ENCODE data around the gene SH3RF3.

SH3RF3 gene

DNA sequence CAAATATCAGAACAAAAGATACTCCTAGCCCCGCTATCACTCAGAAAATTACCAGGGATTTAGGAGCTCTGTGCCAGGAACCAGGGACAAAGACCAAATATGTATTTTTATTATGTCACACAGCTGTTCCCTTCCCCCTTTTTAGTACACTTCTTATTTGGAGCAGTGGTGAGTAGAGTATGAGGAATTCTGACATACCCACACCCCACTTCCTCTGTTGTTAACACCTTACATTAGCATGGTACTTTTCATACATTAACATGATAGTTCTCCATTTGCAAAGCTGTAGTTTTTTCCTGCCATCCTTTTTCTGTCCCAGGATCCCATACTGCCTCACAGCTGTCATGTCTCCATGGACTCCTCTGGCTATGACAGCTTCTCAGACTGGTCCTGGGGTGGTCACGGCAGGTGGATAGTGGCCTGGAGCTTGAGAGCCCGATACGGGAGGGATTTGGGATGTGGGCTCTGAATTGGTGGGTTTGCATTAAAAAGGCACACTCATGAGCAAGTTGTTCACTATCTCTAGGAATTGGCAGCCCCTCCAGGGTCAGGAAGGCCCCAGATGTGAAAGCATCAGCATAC, 100.2 kb downstream of the SH3RF3 start:
- Histone ChIP-seq H3K36me3 (ENCODE audit: insufficient read depth) (no peaks in the 10 kb centered on the region), H3K4me1 (ENCODE audit: low read depth, poor library complexity, severe bottlenecking) (peaks cover 34% of the 10 kb centered on the region)

GRCh38 chr2:109230941-109231420, 102.0 kb downstream of the SH3RF3 start:
- Histone ChIP-seq H3K36me3 (ENCODE audit: insufficient read depth) (no peaks in the 10 kb centered on the region), H2AFZ (ENCODE audit: low read depth) (no peak overlapping the region), H3K9ac (no peak overlapping the region), H3K4me2 (no peak overlapping the region), H4K20me1 (ENCODE audit: insufficient read depth) (no peaks in the 10 kb centered on the region), H3K27me3 (ENCODE audit: insufficient read depth, low read depth) (no peaks in the 10 kb centered on the region), H3K4me1 (ENCODE audit: low read depth, poor library complexity, severe bottlenecking) (peaks cover 16% of the 10 kb centered on the region), H3K4me3 (IDR thresholded peaks at IDR 0.05; ENCODE audit: insufficient read depth, low read depth, low read length) (no peak overlapping the region), H3K79me2 (ENCODE audit: insufficient read depth, low read depth) (no peaks in the 10 kb centered on the region), H3K27ac (no peak overlapping the region)
- TF ChIP-seq, protein P1, sequence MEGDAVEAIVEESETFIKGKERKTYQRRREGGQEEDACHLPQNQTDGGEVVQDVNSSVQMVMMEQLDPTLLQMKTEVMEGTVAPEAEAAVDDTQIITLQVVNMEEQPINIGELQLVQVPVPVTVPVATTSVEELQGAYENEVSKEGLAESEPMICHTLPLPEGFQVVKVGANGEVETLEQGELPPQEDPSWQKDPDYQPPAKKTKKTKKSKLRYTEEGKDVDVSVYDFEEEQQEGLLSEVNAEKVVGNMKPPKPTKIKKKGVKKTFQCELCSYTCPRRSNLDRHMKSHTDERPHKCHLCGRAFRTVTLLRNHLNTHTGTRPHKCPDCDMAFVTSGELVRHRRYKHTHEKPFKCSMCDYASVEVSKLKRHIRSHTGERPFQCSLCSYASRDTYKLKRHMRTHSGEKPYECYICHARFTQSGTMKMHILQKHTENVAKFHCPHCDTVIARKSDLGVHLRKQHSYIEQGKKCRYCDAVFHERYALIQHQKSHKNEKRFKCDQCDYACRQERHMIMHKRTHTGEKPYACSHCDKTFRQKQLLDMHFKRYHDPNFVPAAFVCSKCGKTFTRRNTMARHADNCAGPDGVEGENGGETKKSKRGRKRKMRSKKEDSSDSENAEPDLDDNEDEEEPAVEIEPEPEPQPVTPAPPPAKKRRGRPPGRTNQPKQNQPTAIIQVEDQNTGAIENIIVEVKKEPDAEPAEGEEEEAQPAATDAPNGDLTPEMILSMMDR (conservative IDR thresholded peaks at IDR 0.05; ENCODE audit: low read depth, low read length): no peak

More for the DNA sequence above, 100.2 kb downstream of the SH3RF3 start:
- no peaks in the 10 kb centered on the region for H3K79me2 ChIP-seq (ENCODE audit: insufficient read depth, low read depth)
- TF ChIP-seq, protein P1 (conservative IDR thresholded peaks at IDR 0.05; ENCODE audit: low read depth, low read length): no peak
- H2AFZ ChIP-seq (ENCODE audit: low read depth): no peak overlapping the region
- no peak overlapping the region for H3K27ac ChIP-seq
- H3K27me3 ChIP-seq (ENCODE audit: insufficient read depth, low read depth): no peaks in the 10 kb centered on the region
- no peaks in the 10 kb centered on the region for H4K20me1 ChIP-seq (ENCODE audit: insufficient read depth)
- no peak overlapping the region for H3K4me2 ChIP-seq
- no peak overlapping the region for H3K9ac ChIP-seq
- H3K4me3 ChIP-seq (IDR thresholded peaks at IDR 0.05; ENCODE audit: insufficient read depth, low read depth, low read length): no peak overlapping the region

DNA sequence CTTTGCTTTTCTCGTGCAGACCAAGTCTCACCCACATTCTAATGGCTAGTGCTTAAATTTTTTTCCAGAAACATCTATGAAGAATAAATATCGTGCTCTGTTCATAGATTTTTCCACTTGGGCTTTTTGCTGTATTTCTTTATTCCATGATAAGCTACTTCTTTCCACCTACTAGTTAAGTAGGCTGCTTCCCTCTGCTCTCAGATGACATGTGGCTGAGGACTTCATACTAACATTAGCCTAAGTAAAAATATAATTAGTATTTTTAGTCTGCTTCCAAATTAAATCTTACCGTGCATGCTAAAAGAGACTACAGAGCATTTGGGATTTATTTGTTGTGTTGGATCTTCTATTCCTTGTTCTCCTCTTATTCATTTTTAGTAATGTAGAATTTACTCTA, 102.4 kb downstream of the SH3RF3 start:
- H3K9ac ChIP-seq: no peak overlapping the region
- no peaks in the 10 kb centered on the region for H3K36me3 ChIP-seq (ENCODE audit: insufficient read depth)
- H3K27me3 ChIP-seq (ENCODE audit: insufficient read depth, low read depth): no peaks in the 10 kb centered on the region
- no peak overlapping the region for H3K27ac ChIP-seq
- no peaks in the 10 kb centered on the region for H4K20me1 ChIP-seq (ENCODE audit: insufficient read depth)
- no peak overlapping the region for H3K4me2 ChIP-seq
- H3K79me2 ChIP-seq (ENCODE audit: insufficient read depth, low read depth): no peaks in the 10 kb centered on the region
- TF ChIP-seq, protein P1 (conservative IDR thresholded peaks at IDR 0.05; ENCODE audit: low read depth, low read length): no peak
- no peak overlapping the region for H2AFZ ChIP-seq (ENCODE audit: low read depth)
- H3K4me3 ChIP-seq (IDR thresholded peaks at IDR 0.05; ENCODE audit: insufficient read depth, low read depth, low read length): no peak overlapping the region
- peaks cover 12% of the 10 kb centered on the region for H3K4me1 ChIP-seq (ENCODE audit: low read depth, poor library complexity, severe bottlenecking)

- no peaks in the 10 kb centered on the region for H4K20me1 ChIP-seq (ENCODE audit: insufficient read depth)
- H3K9ac ChIP-seq: no peak overlapping the region
- H2AFZ ChIP-seq (ENCODE audit: low read depth): no peak overlapping the region
- peaks cover 6% of the 10 kb centered on the region for H3K4me1 ChIP-seq (ENCODE audit: low read depth, poor library complexity, severe bottlenecking)
- H3K79me2 ChIP-seq (ENCODE audit: insufficient read depth, low read depth): no peaks in the 10 kb centered on the region
- no peak overlapping the region for H3K4me2 ChIP-seq
- no peaks in the 10 kb centered on the region for H3K36me3 ChIP-seq (ENCODE audit: insufficient read depth)
- H3K27me3 ChIP-seq (ENCODE audit: insufficient read depth, low read depth): no peaks in the 10 kb centered on the region
- H3K4me3 ChIP-seq (IDR thresholded peaks at IDR 0.05; ENCODE audit: insufficient read depth, low read depth, low read length): no peak overlapping the region
- no peak overlapping the region for H3K27ac ChIP-seq
- TF ChIP-seq, protein P1 (conservative IDR thresholded peaks at IDR 0.05; ENCODE audit: low read depth, low read length): no peak
Measured at GRCh38 chr2:109231996-109232705, 103.1 kb downstream of the SH3RF3 start.

Data from KMS-11 (cell line).